ENCODE results near the gene NOTCH4.

Gene NOTCH4

GRCh38 chr6:32195902-32196681 is 27.8 kb downstream of the NOTCH4 start (continued):
- peak; percentile 79; the same call in 1 of the 2 replicates for TF ChIP-seq ZSCAN5A (tag by site-specific recombination; IDR thresholded peaks at IDR 0.05)
- peak; percentile 49; the same call in 1 of the 2 replicates for TF ChIP-seq OVOL3 (tag by site-specific recombination; IDR thresholded peaks at IDR 0.05)
- TF ChIP-seq ZNF37A (tag by site-specific recombination; IDR thresholded peaks at IDR 0.05): no peak
- peak; percentile 49; the same call in 1 of the 2 replicates for TF ChIP-seq ZNF239 (tag by site-specific recombination; IDR thresholded peaks at IDR 0.05)
- peak; percentile 99 for TF ChIP-seq GLIS1 (tag by site-specific recombination; IDR thresholded peaks at IDR 0.05)
- no peak for TF ChIP-seq RBAK (tag by site-specific recombination; IDR thresholded peaks at IDR 0.05)
- TF ChIP-seq ZNF16 (tag by site-specific recombination; IDR thresholded peaks at IDR 0.05; ENCODE audit: low read depth): no peak
- peak; percentile 58 for TF ChIP-seq SP7 (tag by site-specific recombination; IDR thresholded peaks at IDR 0.05)
- TF ChIP-seq TSHZ1 (tag by site-specific recombination; IDR thresholded peaks at IDR 0.05; ENCODE audit: borderline replicate concordance): no peak; the same call in 1 of the 2 replicates
- peak; percentile 44; the same call in 1 of the 2 replicates for TF ChIP-seq BCL11B (tag by site-specific recombination; IDR thresholded peaks at IDR 0.05; ENCODE audit: low read depth)
- no peak for TF ChIP-seq ZNF175 (tag by site-specific recombination; IDR thresholded peaks at IDR 0.05)
- TF ChIP-seq ZNF777 (tag by site-specific recombination; IDR thresholded peaks at IDR 0.05; ENCODE audit: borderline replicate concordance): no peak
- TF ChIP-seq ZNF521 (tag by site-specific recombination; IDR thresholded peaks at IDR 0.05): no peak
- TF ChIP-seq ZNF830 (tag by site-specific recombination; IDR thresholded peaks at IDR 0.05; ENCODE audit: low read depth): no peak
- peak; percentile 63; the same call in 1 of the 2 replicates for TF ChIP-seq ZNF843 (tag by site-specific recombination; IDR thresholded peaks at IDR 0.05)
- peak; percentile 87 for TF ChIP-seq ZBTB21 (tag by site-specific recombination; IDR thresholded peaks at IDR 0.05)
- TF ChIP-seq ZNF202 (tag by site-specific recombination; IDR thresholded peaks at IDR 0.05; ENCODE audit: borderline replicate concordance): no peak
- TF ChIP-seq YY2 (tag by site-specific recombination; IDR thresholded peaks at IDR 0.05): no peak
- peak; percentile 98 for TF ChIP-seq ZNF335 (tag by site-specific recombination; conservative IDR thresholded peaks at IDR 0.05)
- peak; percentile 46; the same call in 1 of the 2 replicates for TF ChIP-seq YY1 (tag by site-specific recombination; IDR thresholded peaks at IDR 0.05)
- no peak for TF ChIP-seq ZNF174 (tag by site-specific recombination; IDR thresholded peaks at IDR 0.05)
- TF ChIP-seq ZNF529 (tag by site-specific recombination; IDR thresholded peaks at IDR 0.05; ENCODE audit: insufficient replicate concordance): no peak
- peak; percentile 65; the same call in 1 of the 2 replicates for TF ChIP-seq ZBTB10 (tag by site-specific recombination; IDR thresholded peaks at IDR 0.05)
- no peak; the same call in none of the 2 replicates for TF ChIP-seq ZNF24 (tag by site-specific recombination; IDR thresholded peaks at IDR 0.05)

Data from HEK293 (cell line).